GM12878 (cell line): ENCODE data around the gene MSANTD2. TPM values are rescaled to one million over a fixed set of nuclear protein-coding genes. Genes with fewer than 3 reads are reported as not detected.

Experiments
- ATF7 ChIP-seq: fragments of 450-650 bp; IDR thresholded peaks from 2 replicates; pipeline ENCODE4 v1.6.1; 2016; ENCODE audit warnings: low read depth, mild to moderate bottlenecking
- CREM ChIP-seq: IDR thresholded peaks from 2 replicates; pipeline ENCODE4 v1.6.1; 2014; ENCODE audit warnings: antibody characterized with exemption, low read depth
- GABPA ChIP-seq: IDR thresholded peaks from 2 replicates; pipeline ENCODE4 v1.6.1; 2014; ENCODE audit warnings: antibody characterized with exemption, low read depth, mild to moderate bottlenecking, inconsistent platforms
- HCFC1 ChIP-seq: fragments of 150-350 bp; IDR thresholded peaks from 2 replicates; pipeline ENCODE4 v1.6.1; 2014; ENCODE audit warnings: low read length
- HDAC2 ChIP-seq: fragments of 200-600 bp; sonication (generic); IDR thresholded peaks from 2 replicates; pipeline ENCODE4 v1.6.1; 2017
- LARP7 ChIP-seq: fragments of 450-650 bp; IDR thresholded peaks from 2 replicates; pipeline ENCODE4 v1.6.1; 2017; ENCODE audit warnings: mild to moderate bottlenecking
- NR2C1 ChIP-seq: fragments of 450-650 bp; IDR thresholded peaks from 2 replicates; pipeline ENCODE4 v1.6.1; 2017; ENCODE audit warnings: antibody characterized with exemption, mild to moderate bottlenecking, moderate library complexity
- NR2F1 ChIP-seq: fragments of 450-650 bp; conservative IDR thresholded peaks from 2 replicates; pipeline ENCODE4 v1.6.1; 2017; ENCODE audit warnings: mild to moderate bottlenecking
- PAX8 ChIP-seq: fragments of 450-650 bp; IDR thresholded peaks from 2 replicates; pipeline ENCODE4 v1.6.1; 2017; ENCODE audit warnings: mild to moderate bottlenecking, moderate library complexity
- POLR2A ChIP-seq: IDR thresholded peaks from 2 replicates; pipeline ENCODE4 v1.6.1; 2011; ENCODE audit warnings: low read depth, mild to moderate bottlenecking, low read length
- POU2F2 ChIP-seq: IDR thresholded peaks from 3 replicates; pipeline ENCODE4 v1.6.1; 2011; ENCODE audit warnings: low read depth, mild to moderate bottlenecking, low read length, borderline replicate concordance
- RAD21 ChIP-seq: IDR thresholded peaks from 2 replicates; pipeline ENCODE4 v1.6.1; 2011; ENCODE audit warnings: mild to moderate bottlenecking, low read depth, low read length, moderate library complexity; ENCODE audit not compliant: insufficient read depth
- RUNX3 ChIP-seq: IDR thresholded peaks from 2 replicates; pipeline ENCODE4 v1.6.1; 2012; ENCODE audit warnings: low read length, inconsistent platforms
- TAF1 ChIP-seq: IDR thresholded peaks from 2 replicates; pipeline ENCODE4 v1.6.1; 2011; ENCODE audit warnings: mild to moderate bottlenecking, low read depth, low read length, borderline replicate concordance
- polyA plus RNA-seq, 11 experiments: library from polyadenylated mRNA; depleted of rRNA in 4 of 11; unstranded in 6 of 11; stranded (reverse) in 5 of 11; fragments of >200 nt; fragmentation: Nextera tagmentation in 4 of 11; fragmentation: Illumina TruSeq in 1 of 11; extraction: Ambion mirVana in 4 of 11; extraction: Trizol in 1 of 11; gene quantifications; 1 replicate in 1 of 11; 2 replicates in 10 of 11; pipeline versions ENCODE4 v1.2.1 to v1.2.3, GENCODE V29; 2011 to 2016; ENCODE audit warnings: inconsistent platforms in 2 of 11, missing spikeins in 2 of 11, low read depth in 1 of 11
- total RNA-seq, 4 experiments: library from RNA; depleted of rRNA in 3 of 4; stranded (reverse); fragments of >200 nt in 3 of 4; fragmentation: Illumina TruSeq in 1 of 4; extraction: Trizol in 1 of 4; gene quantifications; 2 replicates each; pipeline versions ENCODE4 v1.2.1 to v1.2.3, GENCODE V29; 2013 to 2021
- TF ChIP-seq, protein P1 (sequence below): fragments of 450-650 bp; IDR thresholded peaks from 2 replicates; pipeline ENCODE4 v1.6.1; 2017; ENCODE audit warnings: antibody characterized with exemption, mild to moderate bottlenecking, moderate library complexity
- TF ChIP-seq, protein P2 (sequence below): IDR thresholded peaks from 2 replicates; pipeline ENCODE4 v1.6.1; 2011; ENCODE audit warnings: borderline replicate concordance, low read depth, mild to moderate bottlenecking, moderate library complexity, low read length; ENCODE audit not compliant: insufficient read depth, poor library complexity, severe bottlenecking
- TF ChIP-seq, protein P3 (sequence below): IDR thresholded peaks from 2 replicates; pipeline ENCODE4 v1.6.1; 2012; ENCODE audit warnings: low read depth, low read length, improper control_type of control experiment
- TF ChIP-seq, protein P4 (sequence below): IDR thresholded peaks from 2 replicates; pipeline ENCODE4 v1.6.1; 2012; ENCODE audit warnings: low read depth, low read length, improper control_type of control experiment
- TF ChIP-seq, protein P5 (sequence below): IDR thresholded peaks from 2 replicates; pipeline ENCODE4 v1.6.1; 2012; ENCODE audit warnings: mild to moderate bottlenecking, low read depth, low read length

Gene MSANTD2
- total and polyA plus RNA-seq, 10 of the 15 experiments (the other 5 are each of a cell fraction or from before 2014, with no cell fraction given), result 3.0 to 12.4 (median 8.0) TPM

- TF ChIP-seq, protein P1, sequence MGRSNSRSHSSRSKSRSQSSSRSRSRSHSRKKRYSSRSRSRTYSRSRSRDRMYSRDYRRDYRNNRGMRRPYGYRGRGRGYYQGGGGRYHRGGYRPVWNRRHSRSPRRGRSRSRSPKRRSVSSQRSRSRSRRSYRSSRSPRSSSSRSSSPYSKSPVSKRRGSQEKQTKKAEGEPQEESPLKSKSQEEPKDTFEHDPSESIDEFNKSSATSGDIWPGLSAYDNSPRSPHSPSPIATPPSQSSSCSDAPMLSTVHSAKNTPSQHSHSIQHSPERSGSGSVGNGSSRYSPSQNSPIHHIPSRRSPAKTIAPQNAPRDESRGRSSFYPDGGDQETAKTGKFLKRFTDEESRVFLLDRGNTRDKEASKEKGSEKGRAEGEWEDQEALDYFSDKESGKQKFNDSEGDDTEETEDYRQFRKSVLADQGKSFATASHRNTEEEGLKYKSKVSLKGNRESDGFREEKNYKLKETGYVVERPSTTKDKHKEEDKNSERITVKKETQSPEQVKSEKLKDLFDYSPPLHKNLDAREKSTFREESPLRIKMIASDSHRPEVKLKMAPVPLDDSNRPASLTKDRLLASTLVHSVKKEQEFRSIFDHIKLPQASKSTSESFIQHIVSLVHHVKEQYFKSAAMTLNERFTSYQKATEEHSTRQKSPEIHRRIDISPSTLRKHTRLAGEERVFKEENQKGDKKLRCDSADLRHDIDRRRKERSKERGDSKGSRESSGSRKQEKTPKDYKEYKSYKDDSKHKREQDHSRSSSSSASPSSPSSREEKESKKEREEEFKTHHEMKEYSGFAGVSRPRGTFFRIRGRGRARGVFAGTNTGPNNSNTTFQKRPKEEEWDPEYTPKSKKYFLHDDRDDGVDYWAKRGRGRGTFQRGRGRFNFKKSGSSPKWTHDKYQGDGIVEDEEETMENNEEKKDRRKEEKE, result no peak
- TF ChIP-seq, protein P2, sequence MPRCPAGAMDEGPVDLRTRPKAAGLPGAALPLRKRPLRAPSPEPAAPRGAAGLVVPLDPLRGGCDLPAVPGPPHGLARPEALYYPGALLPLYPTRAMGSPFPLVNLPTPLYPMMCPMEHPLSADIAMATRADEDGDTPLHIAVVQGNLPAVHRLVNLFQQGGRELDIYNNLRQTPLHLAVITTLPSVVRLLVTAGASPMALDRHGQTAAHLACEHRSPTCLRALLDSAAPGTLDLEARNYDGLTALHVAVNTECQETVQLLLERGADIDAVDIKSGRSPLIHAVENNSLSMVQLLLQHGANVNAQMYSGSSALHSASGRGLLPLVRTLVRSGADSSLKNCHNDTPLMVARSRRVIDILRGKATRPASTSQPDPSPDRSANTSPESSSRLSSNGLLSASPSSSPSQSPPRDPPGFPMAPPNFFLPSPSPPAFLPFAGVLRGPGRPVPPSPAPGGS, result no peak
- TF ChIP-seq NR2F1 (no peak), GABPA (no peak), HCFC1 (no peak), PAX8 (no peak), RAD21 (peak; percentile 47), CREM (peak; percentile 46; the same call in 1 of the 2 replicates), POU2F2 (peak; percentile 64; the same call in 1 of the 3 replicates), POLR2A (peak; percentile 70), HDAC2 (no peak), LARP7 (0 out of 2 replicates have a peak, but pooled peaks have one; percentile 47), NR2C1 (no peak), ATF7 (peak; percentile 48; the same call in 1 of the 2 replicates), TAF1 (no peak), RUNX3 (no peak)
- TF ChIP-seq, protein P3, sequence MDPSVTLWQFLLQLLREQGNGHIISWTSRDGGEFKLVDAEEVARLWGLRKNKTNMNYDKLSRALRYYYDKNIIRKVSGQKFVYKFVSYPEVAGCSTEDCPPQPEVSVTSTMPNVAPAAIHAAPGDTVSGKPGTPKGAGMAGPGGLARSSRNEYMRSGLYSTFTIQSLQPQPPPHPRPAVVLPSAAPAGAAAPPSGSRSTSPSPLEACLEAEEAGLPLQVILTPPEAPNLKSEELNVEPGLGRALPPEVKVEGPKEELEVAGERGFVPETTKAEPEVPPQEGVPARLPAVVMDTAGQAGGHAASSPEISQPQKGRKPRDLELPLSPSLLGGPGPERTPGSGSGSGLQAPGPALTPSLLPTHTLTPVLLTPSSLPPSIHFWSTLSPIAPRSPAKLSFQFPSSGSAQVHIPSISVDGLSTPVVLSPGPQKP, result no peak
- TF ChIP-seq, protein P4, sequence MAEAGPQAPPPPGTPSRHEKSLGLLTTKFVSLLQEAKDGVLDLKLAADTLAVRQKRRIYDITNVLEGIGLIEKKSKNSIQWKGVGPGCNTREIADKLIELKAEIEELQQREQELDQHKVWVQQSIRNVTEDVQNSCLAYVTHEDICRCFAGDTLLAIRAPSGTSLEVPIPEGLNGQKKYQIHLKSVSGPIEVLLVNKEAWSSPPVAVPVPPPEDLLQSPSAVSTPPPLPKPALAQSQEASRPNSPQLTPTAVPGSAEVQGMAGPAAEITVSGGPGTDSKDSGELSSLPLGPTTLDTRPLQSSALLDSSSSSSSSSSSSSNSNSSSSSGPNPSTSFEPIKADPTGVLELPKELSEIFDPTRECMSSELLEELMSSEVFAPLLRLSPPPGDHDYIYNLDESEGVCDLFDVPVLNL, result no peak
- TF ChIP-seq, protein P5, sequence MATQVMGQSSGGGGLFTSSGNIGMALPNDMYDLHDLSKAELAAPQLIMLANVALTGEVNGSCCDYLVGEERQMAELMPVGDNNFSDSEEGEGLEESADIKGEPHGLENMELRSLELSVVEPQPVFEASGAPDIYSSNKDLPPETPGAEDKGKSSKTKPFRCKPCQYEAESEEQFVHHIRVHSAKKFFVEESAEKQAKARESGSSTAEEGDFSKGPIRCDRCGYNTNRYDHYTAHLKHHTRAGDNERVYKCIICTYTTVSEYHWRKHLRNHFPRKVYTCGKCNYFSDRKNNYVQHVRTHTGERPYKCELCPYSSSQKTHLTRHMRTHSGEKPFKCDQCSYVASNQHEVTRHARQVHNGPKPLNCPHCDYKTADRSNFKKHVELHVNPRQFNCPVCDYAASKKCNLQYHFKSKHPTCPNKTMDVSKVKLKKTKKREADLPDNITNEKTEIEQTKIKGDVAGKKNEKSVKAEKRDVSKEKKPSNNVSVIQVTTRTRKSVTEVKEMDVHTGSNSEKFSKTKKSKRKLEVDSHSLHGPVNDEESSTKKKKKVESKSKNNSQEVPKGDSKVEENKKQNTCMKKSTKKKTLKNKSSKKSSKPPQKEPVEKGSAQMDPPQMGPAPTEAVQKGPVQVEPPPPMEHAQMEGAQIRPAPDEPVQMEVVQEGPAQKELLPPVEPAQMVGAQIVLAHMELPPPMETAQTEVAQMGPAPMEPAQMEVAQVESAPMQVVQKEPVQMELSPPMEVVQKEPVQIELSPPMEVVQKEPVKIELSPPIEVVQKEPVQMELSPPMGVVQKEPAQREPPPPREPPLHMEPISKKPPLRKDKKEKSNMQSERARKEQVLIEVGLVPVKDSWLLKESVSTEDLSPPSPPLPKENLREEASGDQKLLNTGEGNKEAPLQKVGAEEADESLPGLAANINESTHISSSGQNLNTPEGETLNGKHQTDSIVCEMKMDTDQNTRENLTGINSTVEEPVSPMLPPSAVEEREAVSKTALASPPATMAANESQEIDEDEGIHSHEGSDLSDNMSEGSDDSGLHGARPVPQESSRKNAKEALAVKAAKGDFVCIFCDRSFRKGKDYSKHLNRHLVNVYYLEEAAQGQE, result no peak
Measured at GRCh38 chr11:124746621-124747243, 53.5 kb downstream of the MSANTD2 start (continued).
